CD8-positive, alpha-beta memory T cell (primary cell): ENCODE measurements around the gene CTNS. TPM values are rescaled to one million over a fixed set of nuclear protein-coding genes. Genes with fewer than 3 reads are reported as not detected.
A peak's percentile ranks its signal among the peaks of the same experiment; 100 is the strongest.
"Not testable (repeated sequence)": the region's sequence is repeated elsewhere in the genome, so short reads cannot be mapped to it uniquely, and the experiment has no call there.

Source experiments
- CTCF ChIA-PET: fragments of 350-600 bp; sonication (Branson Sonifier 250); formaldehyde crosslinking; loops from one replicate; lab custom pipeline; 2021; ENCODE audit warnings: antibody characterized with exemption; lab: Charles Lee
- POLR2A ChIA-PET: fragments of 350-600 bp; sonication (Branson Sonifier 250); formaldehyde crosslinking; loops from one replicate; lab custom pipeline; 2021; ENCODE audit warnings: antibody characterized with exemption; lab: Charles Lee
- DNase-seq, 5 donors: peaks; one replicate each; pipeline versions ENCODE4 v3.0.0 to v3.0.0-alpha.2; 2020 to 2022; ENCODE audit warnings: mixed read lengths in 1 of 5
- H3K27ac ChIP-seq: one replicate; pipeline ENCODE4 v1.7.0; 2013; ENCODE audit warnings: low read depth, mild to moderate bottlenecking, low read length, moderate library complexity
- H3K27me3 ChIP-seq: 2 replicates; pipeline ENCODE4 v1.7.0; 2013; ENCODE audit warnings: low read length, mild to moderate bottlenecking; ENCODE audit not compliant: insufficient read depth, poor library complexity, severe bottlenecking
- H3K36me3 ChIP-seq: 2 replicates; pipeline ENCODE4 v1.7.0; 2013; ENCODE audit warnings: mild to moderate bottlenecking, low read length, moderate library complexity; ENCODE audit not compliant: insufficient read depth
- H3K4me1 ChIP-seq: 2 replicates; pipeline ENCODE4 v1.7.0; 2013; ENCODE audit warnings: mild to moderate bottlenecking, low read length, moderate library complexity; ENCODE audit not compliant: insufficient read depth
- H3K4me3 ChIP-seq: 2 replicates; pipeline ENCODE4 v1.7.0; 2013; ENCODE audit warnings: mild to moderate bottlenecking, low read length
- H3K9me3 ChIP-seq: 2 replicates; pipeline ENCODE4 v1.7.0; 2013; ENCODE audit warnings: mild to moderate bottlenecking, low read length
- H3K27ac Mint-ChIP-seq, 8 donors: one replicate each; pipeline ENCODE4 v1.8.0; 2020 to 2021; ENCODE audit warnings: mixed read lengths in 8 of 8, mild to moderate bottlenecking in 6 of 8, inconsistent platforms in 3 of 8, moderate library complexity in 3 of 8
- H3K27me3 Mint-ChIP-seq, 2 donors: one replicate each; pipeline ENCODE4 v1.8.0; 2020 to 2021; ENCODE audit warnings: mixed read lengths in 2 of 2, mild to moderate bottlenecking in 1 of 2, moderate library complexity in 1 of 2
- H3K36me3 Mint-ChIP-seq, 3 donors: one replicate each; pipeline ENCODE4 v1.8.0; 2020 to 2021; ENCODE audit warnings: mixed read lengths in 3 of 3, inconsistent platforms in 1 of 3, mild to moderate bottlenecking in 1 of 3
- H3K4me1 Mint-ChIP-seq, 3 donors: one replicate each; pipeline ENCODE4 v1.8.0; 2020 to 2021; ENCODE audit warnings: mixed read lengths in 3 of 3, inconsistent platforms in 1 of 3, mild to moderate bottlenecking in 1 of 3
- H3K4me3 Mint-ChIP-seq, 7 donors: one replicate each; pipeline ENCODE4 v1.8.0; 2020 to 2021; ENCODE audit warnings: mixed read lengths in 7 of 7, mild to moderate bottlenecking in 6 of 7, moderate library complexity in 4 of 7, inconsistent platforms in 2 of 7
- H3K9me3 Mint-ChIP-seq, 5 donors: one replicate each; pipeline ENCODE4 v1.8.0; 2020 to 2022; ENCODE audit warnings: mixed read lengths in 5 of 5, mild to moderate bottlenecking in 3 of 5, moderate library complexity in 2 of 5, inconsistent platforms in 1 of 5
- polyA plus RNA-seq: library from polyadenylated mRNA; unstranded; fragments of 300-500 nt; fragmentation: Illumina TruSeq; gene quantifications from one replicate; pipeline ENCODE4 v1.2.3, GENCODE V29; 2021
- total RNA-seq, 2 experiments: library from RNA; stranded (reverse); gene quantifications; one replicate each; pipeline ENCODE4 v1.2.3, GENCODE V29; 2021

Gene CTNS
- total and polyA plus RNA-seq, 3 experiments from 2014 or later, result 7.7 to 35.5 (median 33.3) TPM

DNA sequence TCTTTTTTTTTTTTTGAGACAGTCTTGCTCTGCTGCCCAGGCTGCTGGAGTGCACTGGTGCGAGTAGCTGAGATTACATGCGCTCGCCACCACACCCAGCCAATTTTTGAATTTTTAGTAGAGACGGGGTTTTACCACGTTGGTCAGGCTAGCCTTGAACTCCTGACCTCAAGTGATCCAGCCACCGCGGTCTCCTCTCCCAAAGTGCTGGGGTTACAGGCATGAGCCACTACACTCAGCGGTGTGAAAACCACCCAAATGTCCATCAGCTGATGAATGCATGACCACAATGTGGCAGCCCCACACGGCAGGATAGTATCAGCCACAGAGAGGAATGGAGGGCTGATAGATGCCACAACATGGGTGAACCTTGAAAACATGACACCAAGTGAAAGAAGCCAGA lies 57.3 kb downstream of the CTNS start:
- no peak overlapping the region for H3K27ac ChIP-seq
- Mint-ChIP-seq H3K4me3 (peak overlapping the region; percentile 35 to 96 (median 92)), H3K9me3 (no peaks in the 10 kb centered on the region), H3K36me3 (peaks cover 0 to 19% (median 6%) of the 10 kb centered on the region in 3 donors), H3K27me3 (no peaks in the 10 kb centered on the region), H3K27ac (peak overlapping the region; percentile 48 to 92 (median 76)), H3K4me1 (peaks cover 21 to 37% (median 28%) of the 10 kb centered on the region in 3 donors)
- DNase-seq, result peak in 2 of 5 donors; percentile 32 to 48
- ChIA-PET POLR2A (interaction anchor here (0.7 kb wide), 1 partner anchor 223 kb away, joined by 17 read pairs; no protein-coding TSS in a partner anchor), CTCF (interaction anchor here (0.9 to 1.4 kb wide), 3 partner anchors 11 to 67 kb away, joined by 3 to 6 read pairs (median 3); no protein-coding TSS in a partner anchor)
- no peaks in the 10 kb centered on the region for H3K27me3 ChIP-seq
- H3K4me1 ChIP-seq, result peaks cover 16% of the 10 kb centered on the region
- no peaks in the 10 kb centered on the region for H3K9me3 ChIP-seq
- no peak overlapping the region for H3K4me3 ChIP-seq
- no peaks in the 10 kb centered on the region for H3K36me3 ChIP-seq

DNA sequence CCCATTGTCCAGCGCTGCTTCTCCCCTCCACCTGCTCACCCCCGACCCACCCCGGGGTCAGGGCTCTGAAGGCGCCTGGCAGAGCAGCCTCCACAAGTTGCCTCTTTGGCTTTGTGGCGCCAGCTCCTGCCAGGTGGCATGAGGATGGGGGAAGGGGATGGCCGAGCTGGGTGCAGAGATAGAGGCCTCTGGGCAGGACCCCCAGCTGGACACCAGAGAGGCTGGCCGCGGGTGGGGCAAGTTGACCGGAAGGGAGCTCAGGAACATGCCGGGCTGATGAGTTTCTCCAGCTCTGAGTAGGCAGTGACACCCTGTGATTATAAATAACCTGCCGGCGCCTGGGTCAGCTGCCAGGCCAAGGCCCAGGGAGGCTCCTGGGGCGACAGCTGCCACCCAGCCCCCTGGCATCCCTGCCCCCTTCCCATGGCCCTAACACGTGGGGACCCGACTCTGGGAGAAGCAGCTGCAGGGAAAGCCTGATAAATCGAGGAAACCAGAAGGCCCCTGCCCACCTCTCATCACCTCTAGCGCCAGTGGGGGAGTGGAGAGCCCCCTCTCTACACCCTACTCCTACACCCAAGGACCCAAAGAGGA lies 58.7 kb downstream of the CTNS start:
- no peak for DNase-seq
- CTCF ChIA-PET, result interaction anchor here (0.6 to 2.1 kb wide), 5 partner anchors 13 to 276 kb away, joined by 3 to 9 read pairs (median 5); no protein-coding TSS in a partner anchor
- peaks cover 0 to 12% (median 3%) of the 10 kb centered on the region in 3 donors for H3K36me3 Mint-ChIP-seq
- H3K4me1 Mint-ChIP-seq, result peaks cover 21 to 37% (median 25%) of the 10 kb centered on the region in 3 donors
- H3K4me1 ChIP-seq, result peaks cover 16% of the 10 kb centered on the region
- no peaks in the 10 kb centered on the region for H3K27me3 Mint-ChIP-seq
- H3K27ac Mint-ChIP-seq, result peak overlapping the region; percentile 17 to 89 (median 61)
- H3K4me3 ChIP-seq, result peak overlapping the region; percentile 66
- no peaks in the 10 kb centered on the region for H3K36me3 ChIP-seq
- H3K9me3 Mint-ChIP-seq, result no peaks in the 10 kb centered on the region
- H3K4me3 Mint-ChIP-seq, result peak overlapping the region; percentile 88 to 96 (median 92)
- POLR2A ChIA-PET, result interaction anchor here (0.8 to 2.0 kb wide), 2 partner anchors 15 to 164 kb away, joined by 3 to 6 read pairs; no protein-coding TSS in a partner anchor
- H3K27me3 ChIP-seq, result no peaks in the 10 kb centered on the region
- H3K9me3 ChIP-seq, result no peaks in the 10 kb centered on the region
- H3K27ac ChIP-seq, result no peak overlapping the region

DNA sequence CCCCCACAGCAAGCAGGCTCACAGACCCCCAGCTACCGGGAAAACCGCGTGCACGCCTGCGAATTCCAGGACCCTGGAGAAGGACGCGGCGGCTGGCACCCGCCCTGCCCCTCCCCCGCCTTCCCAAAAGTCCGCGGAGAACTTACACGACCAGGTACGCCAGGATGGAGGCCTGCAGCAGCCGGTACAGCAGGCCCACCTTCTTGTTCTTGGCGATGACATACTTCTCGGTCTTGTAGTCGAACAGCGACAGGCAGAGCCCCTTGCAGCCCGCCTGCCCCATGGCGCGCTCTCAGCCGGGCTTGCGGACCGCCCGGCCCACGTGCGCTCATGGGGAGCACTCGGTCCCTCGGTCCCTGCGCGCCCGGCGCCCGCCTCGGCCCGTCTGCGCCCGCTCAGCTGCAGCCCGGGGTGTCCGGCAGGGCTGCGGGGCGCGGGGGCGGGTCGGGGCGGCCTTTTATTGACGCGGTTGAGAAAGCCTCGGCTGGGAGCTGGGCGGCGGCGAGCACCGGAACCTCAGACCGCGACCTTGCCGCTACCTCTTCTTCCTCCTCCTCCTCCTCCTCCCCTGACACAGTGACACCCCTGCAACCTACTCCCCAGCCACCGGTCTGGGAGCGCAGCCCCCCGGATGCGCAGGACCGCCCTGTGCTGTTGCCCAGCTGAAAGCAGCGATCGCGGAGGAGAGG lies 59.3 kb downstream of the CTNS start, which contains the start of gene P2RX5:
P2RX5 (minus strand) TSS at position 433 of the 689 bp plus-strand sequence; CDS start at position 283, 150 bp downstream.
- Mint-ChIP-seq H3K4me1 (peaks cover 21 to 37% (median 25%) of the 10 kb centered on the region in 3 donors), H3K27me3 (no peaks in the 10 kb centered on the region), H3K27ac (peak within 1 kb of the TSS; percentile 77 to 95 (median 86)), H3K4me3 (peak within 1 kb of the TSS; percentile 89 to 96 (median 93)), H3K36me3 (peaks cover 0 to 7% (median 2%) of the 10 kb centered on the region in 3 donors), H3K9me3 (no peaks in the 10 kb centered on the region)
- Histone ChIP-seq H3K27me3 (no peaks in the 10 kb centered on the region), H3K27ac (no peak within 1 kb of the TSS), H3K4me1 (peaks cover 16% of the 10 kb centered on the region), H3K4me3 (peak within 1 kb of the TSS; percentile 66), H3K36me3 (no peaks in the 10 kb centered on the region), H3K9me3 (no peaks in the 10 kb centered on the region)
- ChIA-PET POLR2A (interaction anchor here (0.8 to 2.0 kb wide), 3 partner anchors 15 to 163 kb away, joined by 3 to 6 read pairs (median 4); partner anchors contain the start of gene ITGAE), CTCF (interaction anchor here (0.7 to 2.1 kb wide), 7 partner anchors 12 to 42 kb away, joined by 3 to 9 read pairs (median 4); no protein-coding TSS in a partner anchor)
- DNase-seq, result peak; percentile 15 to 60 (median 37)

DNA sequence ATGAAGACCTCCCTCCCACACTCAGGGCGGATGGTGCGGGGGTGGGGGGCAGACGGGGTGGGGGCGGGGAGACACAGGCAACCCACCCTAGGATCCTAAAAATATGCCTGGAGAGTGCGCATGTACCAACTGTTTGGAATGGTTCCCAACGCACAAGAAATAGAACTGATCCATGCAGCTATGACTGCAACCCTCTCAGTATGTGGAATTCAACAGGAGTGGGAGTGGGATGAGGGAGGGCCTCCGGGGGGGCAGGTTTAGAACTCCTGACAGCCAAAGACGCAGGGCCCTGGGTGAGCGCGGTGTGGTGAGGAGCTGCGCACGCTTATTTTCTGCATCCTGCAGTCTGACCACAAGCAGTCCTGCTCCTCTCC lies 60.5 kb downstream of the CTNS start:
- peaks cover 16% of the 10 kb centered on the region for H3K4me1 ChIP-seq
- ChIA-PET POLR2A (interaction anchor here (0.9 to 2.0 kb wide), 3 partner anchors 14 to 103 kb away, joined by 3 to 6 read pairs (median 4); partner anchors contain the start of gene ITGAE), CTCF (interaction anchor here (1.1 to 2.1 kb wide), 2 partner anchors 11 to 40 kb away, joined by 4 to 9 read pairs; no protein-coding TSS in a partner anchor)
- peaks cover 21 to 37% (median 25%) of the 10 kb centered on the region in 3 donors for H3K4me1 Mint-ChIP-seq
- H3K9me3 ChIP-seq, result no peaks in the 10 kb centered on the region
- H3K36me3 ChIP-seq, result no peaks in the 10 kb centered on the region
- DNase-seq, result no peak
- H3K4me3 ChIP-seq, result no peak overlapping the region
- H3K9me3 Mint-ChIP-seq, result peaks cover 0 to 2% (median 0%) of the 10 kb centered on the region in 5 donors
- H3K4me3 Mint-ChIP-seq, result peak overlapping the region in 5 of 7 donors; percentile 26 to 90 (median 55)
- H3K27me3 ChIP-seq, result no peaks in the 10 kb centered on the region
- no peak overlapping the region for H3K27ac Mint-ChIP-seq
- H3K36me3 Mint-ChIP-seq, result peaks cover 0 to 2% (median 0%) of the 10 kb centered on the region in 3 donors
- no peaks in the 10 kb centered on the region for H3K27me3 Mint-ChIP-seq
- H3K27ac ChIP-seq, result no peak overlapping the region

DNA sequence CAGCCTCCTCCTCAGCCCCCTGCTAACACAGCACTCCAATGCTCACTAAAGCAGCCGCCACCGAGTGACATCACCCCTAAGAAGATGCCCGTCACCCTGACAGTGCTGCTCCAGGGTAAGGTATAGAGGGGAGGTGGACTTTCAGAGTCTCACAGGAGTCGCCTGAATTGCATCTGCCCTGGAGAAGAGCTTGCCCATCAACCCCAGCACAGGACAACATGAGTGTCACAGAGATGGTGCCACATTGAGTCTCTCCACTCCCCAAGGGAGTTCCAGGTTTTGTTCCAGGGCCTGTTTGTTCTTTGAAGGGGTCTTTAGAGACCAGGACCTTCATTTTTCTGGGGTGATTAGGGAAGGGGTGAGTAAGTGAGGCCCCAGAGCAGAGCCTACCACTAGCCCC lies 61.6 kb downstream of the CTNS start:
- ChIA-PET POLR2A (interaction anchor here (0.5 to 0.9 kb wide), 2 partner anchors 13 to 104 kb away, joined by 3 to 5 read pairs; no protein-coding TSS in a partner anchor), CTCF (interaction anchor here (1.0 kb wide), 1 partner anchor 16 kb away, joined by 3 read pairs; no protein-coding TSS in a partner anchor)
- Histone ChIP-seq H3K36me3 (no peaks in the 10 kb centered on the region), H3K9me3 (no peaks in the 10 kb centered on the region), H3K4me1 (peaks cover 16% of the 10 kb centered on the region), H3K27ac (no peak overlapping the region), H3K27me3 (no peaks in the 10 kb centered on the region), H3K4me3 (no peak overlapping the region)
- DNase-seq, result no peak
- no peaks in the 10 kb centered on the region for H3K27me3 Mint-ChIP-seq
- H3K27ac Mint-ChIP-seq, result peak overlapping the region in 1 of 8 donors; percentile 41
- H3K4me1 Mint-ChIP-seq, result peaks cover 18 to 35% (median 20%) of the 10 kb centered on the region in 3 donors
- peaks cover 0 to 4% (median 0%) of the 10 kb centered on the region in 5 donors for H3K9me3 Mint-ChIP-seq
- peaks cover 0 to 5% (median 4%) of the 10 kb centered on the region in 3 donors for H3K36me3 Mint-ChIP-seq
- peak overlapping the region in 1 of 7 donors; percentile 90 for H3K4me3 Mint-ChIP-seq

DNA sequence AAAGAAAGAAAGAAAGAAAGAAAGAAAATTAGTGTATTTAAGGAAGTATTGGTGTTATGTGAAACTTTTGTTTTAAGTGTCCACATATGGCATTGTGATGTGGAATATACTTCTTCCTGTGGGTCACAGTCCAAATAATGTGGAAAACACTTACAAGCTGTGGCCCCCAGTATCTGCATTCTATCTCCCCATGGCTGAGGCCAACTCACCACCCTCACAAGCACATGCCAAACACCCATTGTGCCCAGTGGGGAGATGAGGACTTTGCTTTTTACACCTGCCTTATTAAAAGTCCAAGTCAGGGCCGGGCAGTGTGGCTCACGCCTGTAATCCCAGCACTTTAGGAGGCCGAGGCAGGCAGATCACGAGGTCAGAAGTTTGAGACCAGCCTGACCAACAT lies 63.4 kb downstream of the CTNS start:
- no peak for DNase-seq
- ChIA-PET POLR2A (interaction anchor here (0.7 kb wide), 1 partner anchor 1294 kb away, joined by 4 read pairs; no protein-coding TSS in a partner anchor), CTCF (no interaction called here)
- Histone ChIP-seq H3K27me3 (no peaks in the 10 kb centered on the region), H3K36me3 (no peaks in the 10 kb centered on the region), H3K27ac (no peak overlapping the region), H3K9me3 (no peaks in the 10 kb centered on the region), H3K4me3 (no peak overlapping the region), H3K4me1 (peaks cover 8% of the 10 kb centered on the region)
- H3K36me3 Mint-ChIP-seq, result peaks cover 0 to 5% (median 4%) of the 10 kb centered on the region in 3 donors
- no peak overlapping the region for H3K27ac Mint-ChIP-seq
- H3K4me1 Mint-ChIP-seq, result peaks cover 4 to 20% (median 4%) of the 10 kb centered on the region in 3 donors
- peaks cover 0 to 4% (median 0%) of the 10 kb centered on the region in 5 donors for H3K9me3 Mint-ChIP-seq
- no peaks in the 10 kb centered on the region for H3K27me3 Mint-ChIP-seq
- no peak overlapping the region for H3K4me3 Mint-ChIP-seq

DNA sequence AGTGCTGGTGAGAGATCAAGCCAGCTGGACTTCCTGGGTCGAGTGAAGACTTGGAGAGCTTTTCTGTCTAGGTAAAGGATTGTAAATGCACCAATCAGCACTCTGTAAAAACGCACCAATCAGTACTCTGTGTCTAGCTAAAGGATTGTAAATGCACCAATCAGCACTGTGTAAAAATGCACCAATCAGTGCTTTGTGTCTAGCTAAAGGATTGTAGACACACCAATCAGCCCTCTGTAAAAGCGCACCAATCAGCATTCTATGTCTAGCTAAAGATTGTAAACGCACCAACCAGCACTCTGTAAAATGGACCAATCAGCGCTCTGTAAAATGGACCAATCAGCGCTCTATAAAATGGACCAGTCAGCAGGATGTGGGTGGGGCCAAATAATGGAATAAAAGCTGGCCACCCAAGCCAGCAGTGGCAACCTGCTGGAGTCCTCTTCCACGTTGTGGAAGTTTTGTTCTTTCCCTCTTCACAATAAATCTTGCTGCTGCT lies 65.5 kb downstream of the CTNS start:
- H3K4me1 ChIP-seq, H3K27ac ChIP-seq, H3K27me3 Mint-ChIP-seq, H3K9me3 Mint-ChIP-seq, H3K4me3 ChIP-seq, H3K9me3 ChIP-seq, H3K4me1 Mint-ChIP-seq, DNase-seq, H3K27me3 ChIP-seq, H3K36me3 ChIP-seq, POLR2A ChIA-PET, H3K36me3 Mint-ChIP-seq, H3K27ac Mint-ChIP-seq: not testable (repeated sequence)
- peak overlapping the region in 1 of 7 donors; percentile 39 for H3K4me3 Mint-ChIP-seq
- CTCF ChIA-PET, result interaction anchor here (1.5 kb wide), 1 partner anchor 21 kb away, joined by 3 read pairs; no protein-coding TSS in a partner anchor
